Epithelial cell of esophagus (primary cell): Measurements from ENCODE around the gene SETD5.

Experiments used
- DNase-seq: peaks from one replicate; pipeline ENCODE4 v3.0.0; 2010; ENCODE audit warnings: low read depth
- H3K4me3 ChIP-seq: 2 replicates; pipeline ENCODE4 v1.5.1; 2011; ENCODE audit warnings: mild to moderate bottlenecking, low read length, control low read depth
- CTCF ChIP-seq: IDR thresholded peaks from 2 replicates; pipeline ENCODE4 v1.5.1; 2011; ENCODE audit warnings: low read depth, mild to moderate bottlenecking, low read length, control low read depth, inconsistent platforms; ENCODE audit not compliant: insufficient read depth; ENCODE audit errors: missing control alignments

SETD5 gene

GRCh38 chr3:9435316-9435715, 37.9 kb downstream of the SETD5 start:
- no peak overlapping the region for H3K4me3 ChIP-seq
- DNase-seq, result no peak
- no peak for TF ChIP-seq CTCF

- TF ChIP-seq CTCF, result no peak
- no peak for DNase-seq
- no peak overlapping the region for H3K4me3 ChIP-seq
These were observed 41.9 kb downstream of the SETD5 start for GRCh38 chr3:9439331-9439730.

- no peak overlapping the region for H3K4me3 ChIP-seq
- TF ChIP-seq CTCF, result no peak
- DNase-seq, result no peak
These were observed 44.2 kb downstream of the SETD5 start for GRCh38 chr3:9441501-9442221.

GRCh38 chr3:9448071-9448470, 50.7 kb downstream of the SETD5 start:
- H3K4me3 ChIP-seq, result no peak overlapping the region
- no peak for DNase-seq
- TF ChIP-seq CTCF, result no peak

- H3K4me3 ChIP-seq, result no peak overlapping the region
- DNase-seq, result no peak
- no peak for TF ChIP-seq CTCF
These were observed 51.2 kb downstream of the SETD5 start for GRCh38 chr3:9448643-9449042.

- no peak for DNase-seq
- no peak overlapping the region for H3K4me3 ChIP-seq
- TF ChIP-seq CTCF, result no peak
These were observed 52.7 kb downstream of the SETD5 start for GRCh38 chr3:9450126-9450525.

GRCh38 chr3:9450991-9451390, 53.6 kb downstream of the SETD5 start:
- H3K4me3 ChIP-seq, result no peak overlapping the region
- no peak for DNase-seq
- no peak for TF ChIP-seq CTCF
